Measurements from ENCODE around the gene DLG2. TPM values are rescaled to one million over a fixed set of nuclear protein-coding genes. Genes with fewer than 3 reads are reported as not detected.

The DLG2 gene
- total and polyA plus RNA-seq, 2 of the 4 experiments (the other 2 are of a cell fraction): 0.31 to 0.36 TPM

DNA sequence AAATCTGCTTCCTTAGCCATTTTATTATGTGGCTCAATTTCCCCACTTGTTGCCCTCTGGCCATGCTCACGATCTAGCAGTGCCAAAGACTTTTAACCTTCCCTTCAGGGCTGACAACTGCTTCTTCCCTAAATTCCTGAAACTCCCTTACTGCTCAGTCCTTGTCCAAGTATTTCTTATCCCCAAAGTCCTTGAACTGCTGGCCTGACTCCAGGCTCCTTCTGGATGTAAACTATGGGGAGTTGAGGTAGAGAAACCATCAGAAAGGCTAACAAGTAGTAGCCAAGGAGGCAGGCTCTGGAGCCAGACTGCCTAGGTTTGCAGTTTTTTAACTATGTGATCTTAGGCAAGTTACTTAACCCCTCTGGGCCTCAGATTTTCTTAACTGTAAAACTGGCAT lies 2082.3 kb downstream of the DLG2 start:
- CTCF ChIA-PET: no interaction called here
- WGBS, 2 experiments (ENCODE audit: extremely low coverage in 2 of 2, insufficient read length in 1 of 2): no CpG with 5 or more reads among the region's 1 CpG

More for the DNA sequence above, 2082.3 kb downstream of the DLG2 start:
- BruUV-seq (replicated peaks): no TSS peak
- ATAC-seq (ENCODE audit: low read depth) (no peak), DNase-seq (no peak)
- Histone ChIP-seq H2AK5ac (ENCODE audit: low read depth, low read length) (no peak overlapping the region), H2BK15ac (ENCODE audit: low read depth, low read length) (no peak overlapping the region), H3K18ac (ENCODE audit: low read depth, low read length) (no peak overlapping the region), H3K56ac (ENCODE audit: extremely low read depth, insufficient read depth, low read length) (no peak overlapping the region), H3K4ac (ENCODE audit: low read depth, low read length) (no peak overlapping the region), H3K4me3 (ENCODE audit: insufficient read depth, low read depth, low read length) (no peak overlapping the region), H3K9me3 (ENCODE audit: control insufficient read depth, insufficient read depth, low read length) (no peaks in the 10 kb centered on the region), H3K36me3 (ENCODE audit: control insufficient read depth, insufficient read depth, low read length) (no peaks in the 10 kb centered on the region), H3K27ac (ENCODE audit: insufficient read depth, low read length) (no peak overlapping the region), H4K5ac (ENCODE audit: low read depth, low read length) (no peak overlapping the region), H3K79me1 (ENCODE audit: low read depth in 1 of 2, low read length in 2 of 2) (no peaks in the 10 kb centered on the region), H2BK20ac (ENCODE audit: low read depth, low read length) (no peak overlapping the region), H3K14ac (replicated peaks; ENCODE audit: low read depth, low read length) (no peak overlapping the region), H4K20me1 (ENCODE audit: insufficient read depth, low read length) (no peaks in the 10 kb centered on the region), H2BK120ac (ENCODE audit: low read depth, low read length) (no peak overlapping the region), H4K8ac (ENCODE audit: low read depth in 2 of 2, low read length in 2 of 2) (no peak overlapping the region), H3K4me1 (ENCODE audit: control insufficient read depth, insufficient read depth, low read length) (peaks cover 3% of the 10 kb centered on the region), H3K4me2 (ENCODE audit: low read depth, low read length) (no peak overlapping the region), H4K91ac (ENCODE audit: insufficient read depth, low read depth, low read length) (no peak overlapping the region), H3K27me3 (ENCODE audit: control insufficient read depth, insufficient read depth, low read length) (peaks cover 2% of the 10 kb centered on the region; the same call in 1 of the 2 replicates), H3K9ac (ENCODE audit: low read depth, low read length) (no peak overlapping the region), H2BK5ac (ENCODE audit: low read depth, low read length, poor library complexity, severe bottlenecking) (no peak overlapping the region), H2AK9ac (replicated peaks; ENCODE audit: low read depth, low read length, poor library complexity) (no peak overlapping the region), H3K9me1 (ENCODE audit: insufficient read depth, low read length) (peaks cover 3% of the 10 kb centered on the region; the same call in 1 of the 2 replicates), H2AFZ (replicated peaks; ENCODE audit: low read length, poor library complexity) (no peak overlapping the region), H3K23ac (ENCODE audit: low read depth, low read length) (no peak overlapping the region)
- in situ Hi-C loops (cut with MboI; ENCODE audit: low sequenced_read_pairs): no loop called here
- POLR2A ChIA-PET (ENCODE audit: unreplicated experiment): no interaction called here
- dilution Hi-C loops (cut with HindIII; ENCODE audit: low sequenced_read_pairs, unreplicated experiment): no loop called here
- TF ChIP-seq MAFK (IDR thresholded peaks at IDR 0.05; ENCODE audit: low read depth, low read length) (no peak), POLR2A (IDR thresholded peaks at IDR 0.05; ENCODE audit: low read depth, low read length) (no peak), MXI1 (IDR thresholded peaks at IDR 0.05; ENCODE audit: borderline replicate concordance, low read depth, low read length) (no peak), FOS (IDR thresholded peaks at IDR 0.05; ENCODE audit: low read depth, low read length) (no peak), USF2 (IDR thresholded peaks at IDR 0.05; ENCODE audit: low read depth, low read length) (no peak), NFE2L2 (IDR thresholded peaks at IDR 0.05; ENCODE audit: low read depth, low read length) (no peak), ELK1 (IDR thresholded peaks at IDR 0.05; ENCODE audit: borderline replicate concordance, low read depth, low read length) (no peak), BHLHE40 (IDR thresholded peaks at IDR 0.05; ENCODE audit: low read depth, low read length) (no peak), CHD1 (IDR thresholded peaks at IDR 0.05; ENCODE audit: low read depth, low read length) (no peak), SMC3 (IDR thresholded peaks at IDR 0.05; ENCODE audit: low read depth, low read length) (no peak), CEBPB (IDR thresholded peaks at IDR 0.05; ENCODE audit: low read depth, low read length) (no peak)
- TF ChIP-seq, protein P1, sequence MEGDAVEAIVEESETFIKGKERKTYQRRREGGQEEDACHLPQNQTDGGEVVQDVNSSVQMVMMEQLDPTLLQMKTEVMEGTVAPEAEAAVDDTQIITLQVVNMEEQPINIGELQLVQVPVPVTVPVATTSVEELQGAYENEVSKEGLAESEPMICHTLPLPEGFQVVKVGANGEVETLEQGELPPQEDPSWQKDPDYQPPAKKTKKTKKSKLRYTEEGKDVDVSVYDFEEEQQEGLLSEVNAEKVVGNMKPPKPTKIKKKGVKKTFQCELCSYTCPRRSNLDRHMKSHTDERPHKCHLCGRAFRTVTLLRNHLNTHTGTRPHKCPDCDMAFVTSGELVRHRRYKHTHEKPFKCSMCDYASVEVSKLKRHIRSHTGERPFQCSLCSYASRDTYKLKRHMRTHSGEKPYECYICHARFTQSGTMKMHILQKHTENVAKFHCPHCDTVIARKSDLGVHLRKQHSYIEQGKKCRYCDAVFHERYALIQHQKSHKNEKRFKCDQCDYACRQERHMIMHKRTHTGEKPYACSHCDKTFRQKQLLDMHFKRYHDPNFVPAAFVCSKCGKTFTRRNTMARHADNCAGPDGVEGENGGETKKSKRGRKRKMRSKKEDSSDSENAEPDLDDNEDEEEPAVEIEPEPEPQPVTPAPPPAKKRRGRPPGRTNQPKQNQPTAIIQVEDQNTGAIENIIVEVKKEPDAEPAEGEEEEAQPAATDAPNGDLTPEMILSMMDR (conservative IDR thresholded peaks at IDR 0.05; ENCODE audit: low read depth, low read length): no peak
- intact Hi-C loops (cut with micrococcal nuclease): no loop called here

All from IMR-90 (cell line).